ENCODE data around the gene ZSCAN5C. TPM values are rescaled to one million over a fixed set of nuclear protein-coding genes. Genes with fewer than 3 reads are reported as not detected.

Gene ZSCAN5C, protein sequence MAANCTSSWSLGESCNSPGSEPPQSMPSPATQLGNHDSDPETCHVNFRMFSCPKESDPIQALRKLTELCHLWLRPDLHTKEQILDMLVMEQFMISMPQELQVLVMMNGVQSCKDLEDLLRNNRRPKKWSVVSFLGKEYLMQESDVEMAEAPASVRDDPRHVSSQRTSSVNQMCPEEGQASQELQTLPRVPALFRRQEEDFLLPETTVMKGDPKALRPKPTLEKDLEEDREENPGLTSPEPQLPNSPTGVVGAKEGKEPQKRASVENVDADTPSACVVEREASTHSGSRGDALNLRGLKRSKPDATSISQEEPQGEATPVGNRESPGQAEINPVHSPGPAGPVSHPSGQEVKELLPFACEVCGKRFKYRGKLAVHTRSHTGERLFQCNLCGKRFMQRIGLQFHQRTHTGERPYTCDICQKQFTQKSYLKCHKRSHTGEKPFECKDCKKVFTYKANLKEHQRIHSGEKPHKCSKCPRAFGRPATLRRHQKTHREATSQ
- not detected in 2 replicates for total RNA-seq
- polyA plus RNA-seq: not detected in 2 replicates

DNA sequence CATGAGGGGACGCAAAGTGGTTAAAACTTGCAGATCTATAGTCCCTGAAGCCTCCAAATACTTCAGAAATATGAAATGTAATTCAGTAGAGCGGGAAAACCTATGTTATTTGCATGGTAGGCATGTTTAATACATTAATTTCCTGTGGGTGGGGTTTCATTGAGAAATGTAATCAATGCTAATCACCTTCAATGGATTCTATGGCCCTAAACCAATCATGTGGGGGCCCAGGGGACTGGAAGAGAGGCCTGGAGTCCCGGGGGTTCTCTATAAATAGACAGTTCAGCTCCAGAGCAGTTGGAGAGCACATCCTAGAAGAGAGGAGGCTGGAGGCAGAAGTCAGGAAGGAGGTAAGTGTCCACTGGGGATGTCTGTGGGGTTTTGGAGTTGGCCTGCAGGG lies at the start of gene ZSCAN5C:
ZSCAN5C (plus strand) TSS at position 301 of the 400 bp plus-strand sequence. CDS start 3,641 bp downstream, outside the sequence.
- no peaks in the 10 kb centered on the region for H3K36me3 ChIP-seq (replicated peaks; ENCODE audit: insufficient read depth, low read depth)
- H3K4me1 ChIP-seq (ENCODE audit: insufficient read depth): no peaks in the 10 kb centered on the region
- H3K27me3 ChIP-seq: no peaks in the 10 kb centered on the region
- H3K9me2 ChIP-seq (replicated peaks; ENCODE audit: insufficient read depth): no peaks in the 10 kb centered on the region
- no peak for DNase-seq (ENCODE audit: low spot score)
- no peaks in the 10 kb centered on the region for H3K79me2 ChIP-seq
- no peaks in the 10 kb centered on the region for H4K20me1 ChIP-seq (ENCODE audit: insufficient read depth, poor library complexity, severe bottlenecking)
- 77% methylated on average over 3 of the region's 3 CpGs for WGBS (ENCODE audit: low lambda C conversion rate, missing lambda C conversion rate)
- H3K4me2 ChIP-seq: no peak within 1 kb of the TSS
- no peak within 1 kb of the TSS for H2AFZ ChIP-seq
- H3K9me3 ChIP-seq (ENCODE audit: low read depth): no peaks in the 10 kb centered on the region
- H3K27ac ChIP-seq: no peak within 1 kb of the TSS
- TF ChIP-seq, protein P1, sequence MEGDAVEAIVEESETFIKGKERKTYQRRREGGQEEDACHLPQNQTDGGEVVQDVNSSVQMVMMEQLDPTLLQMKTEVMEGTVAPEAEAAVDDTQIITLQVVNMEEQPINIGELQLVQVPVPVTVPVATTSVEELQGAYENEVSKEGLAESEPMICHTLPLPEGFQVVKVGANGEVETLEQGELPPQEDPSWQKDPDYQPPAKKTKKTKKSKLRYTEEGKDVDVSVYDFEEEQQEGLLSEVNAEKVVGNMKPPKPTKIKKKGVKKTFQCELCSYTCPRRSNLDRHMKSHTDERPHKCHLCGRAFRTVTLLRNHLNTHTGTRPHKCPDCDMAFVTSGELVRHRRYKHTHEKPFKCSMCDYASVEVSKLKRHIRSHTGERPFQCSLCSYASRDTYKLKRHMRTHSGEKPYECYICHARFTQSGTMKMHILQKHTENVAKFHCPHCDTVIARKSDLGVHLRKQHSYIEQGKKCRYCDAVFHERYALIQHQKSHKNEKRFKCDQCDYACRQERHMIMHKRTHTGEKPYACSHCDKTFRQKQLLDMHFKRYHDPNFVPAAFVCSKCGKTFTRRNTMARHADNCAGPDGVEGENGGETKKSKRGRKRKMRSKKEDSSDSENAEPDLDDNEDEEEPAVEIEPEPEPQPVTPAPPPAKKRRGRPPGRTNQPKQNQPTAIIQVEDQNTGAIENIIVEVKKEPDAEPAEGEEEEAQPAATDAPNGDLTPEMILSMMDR (IDR thresholded peaks at IDR 0.05; ENCODE audit: poor library complexity): no peak
- TF ChIP-seq EZH2phosphoT487 (IDR thresholded peaks at IDR 0.05; ENCODE audit: low read depth, severe bottlenecking, unreplicated experiment): no peak
- no peak for TF ChIP-seq EZH2 (IDR thresholded peaks at IDR 0.05; ENCODE audit: borderline replicate concordance)
- no peak within 1 kb of the TSS for H3K4me3 ChIP-seq

DNA sequence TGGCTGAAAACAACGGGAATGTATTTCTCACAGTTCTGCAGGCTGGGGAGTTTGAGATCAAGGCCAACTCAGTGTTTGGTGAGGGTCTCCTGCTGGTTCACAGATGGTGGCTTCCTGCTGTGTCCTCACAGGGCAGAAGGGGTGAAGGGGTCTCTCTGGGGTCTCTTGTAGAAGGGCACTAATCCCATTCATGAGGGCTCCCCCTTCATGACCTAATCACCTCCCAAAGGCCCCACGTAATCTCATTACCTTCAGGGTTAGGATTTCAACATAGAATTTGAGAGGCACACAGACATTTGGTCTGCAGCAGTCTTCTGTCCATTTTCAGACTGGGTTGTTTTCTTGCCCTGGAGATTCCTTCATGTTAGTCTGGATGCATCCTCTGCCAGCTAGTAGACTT lies 49.4 kb upstream of the ZSCAN5C start:
- H3K4me2 ChIP-seq: no peak overlapping the region

DNA sequence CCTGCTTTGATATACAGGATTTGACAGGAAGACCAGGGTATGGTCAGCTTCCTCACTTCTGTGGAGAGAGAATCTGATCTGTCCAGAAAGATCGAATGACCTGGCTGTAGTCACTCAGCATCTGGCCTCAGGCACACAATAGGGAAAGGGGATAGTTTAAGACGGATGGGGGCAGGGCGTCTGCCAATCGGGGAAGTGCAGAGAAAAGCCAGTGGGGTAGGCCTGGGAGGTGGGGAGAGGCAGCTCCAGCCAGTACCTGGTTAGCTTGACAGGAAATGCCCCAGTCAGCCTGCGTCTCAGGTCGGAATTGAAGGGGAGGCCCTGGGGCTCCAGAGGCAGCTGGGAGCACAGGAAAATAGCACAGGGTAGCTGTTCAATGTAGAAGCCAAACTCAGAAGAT lies 48.6 kb upstream of the ZSCAN5C start:
- Histone ChIP-seq H3K4me2 (no peak overlapping the region), H3K27ac (peak overlapping the region; percentile 36), H3K9me2 (replicated peaks; ENCODE audit: insufficient read depth) (no peaks in the 10 kb centered on the region), H3K4me3 (no peak overlapping the region), H4K20me1 (ENCODE audit: insufficient read depth, poor library complexity, severe bottlenecking) (peaks cover 35% of the 10 kb centered on the region), H3K79me2 (peaks cover 42% of the 10 kb centered on the region), H3K36me3 (replicated peaks; ENCODE audit: insufficient read depth, low read depth) (no peaks in the 10 kb centered on the region), H3K9me3 (ENCODE audit: low read depth) (no peaks in the 10 kb centered on the region), H3K4me1 (ENCODE audit: insufficient read depth) (peaks cover 7% of the 10 kb centered on the region), H3K27me3 (no peaks in the 10 kb centered on the region), H2AFZ (no peak overlapping the region)
- TF ChIP-seq EZH2phosphoT487 (IDR thresholded peaks at IDR 0.05; ENCODE audit: low read depth, severe bottlenecking, unreplicated experiment): no peak
- TF ChIP-seq, protein P1 (IDR thresholded peaks at IDR 0.05; ENCODE audit: poor library complexity): no peak
- no peak for TF ChIP-seq EZH2 (IDR thresholded peaks at IDR 0.05; ENCODE audit: borderline replicate concordance)
- WGBS (ENCODE audit: low lambda C conversion rate, missing lambda C conversion rate): 46% methylated on average over 6 of the region's 6 CpGs
- DNase-seq (ENCODE audit: low spot score): no peak

More for the DNA sequence above, 49.4 kb upstream of the ZSCAN5C start:
- Histone ChIP-seq H4K20me1 (ENCODE audit: insufficient read depth, poor library complexity, severe bottlenecking) (peaks cover 35% of the 10 kb centered on the region), H3K27ac (peak overlapping the region; percentile 36), H2AFZ (no peak overlapping the region), H3K4me1 (ENCODE audit: insufficient read depth) (peaks cover 7% of the 10 kb centered on the region), H3K9me3 (ENCODE audit: low read depth) (no peaks in the 10 kb centered on the region), H3K9me2 (replicated peaks; ENCODE audit: insufficient read depth) (no peaks in the 10 kb centered on the region), H3K27me3 (no peaks in the 10 kb centered on the region), H3K36me3 (replicated peaks; ENCODE audit: insufficient read depth, low read depth) (no peaks in the 10 kb centered on the region), H3K79me2 (peaks cover 49% of the 10 kb centered on the region), H3K4me3 (no peak overlapping the region)
- no peak for DNase-seq (ENCODE audit: low spot score)
- TF ChIP-seq EZH2phosphoT487 (IDR thresholded peaks at IDR 0.05; ENCODE audit: low read depth, severe bottlenecking, unreplicated experiment) (no peak), EZH2 (IDR thresholded peaks at IDR 0.05; ENCODE audit: borderline replicate concordance) (no peak)
- TF ChIP-seq, protein P1 (IDR thresholded peaks at IDR 0.05; ENCODE audit: poor library complexity): no peak
- 76% methylated on average over 2 of the region's 2 CpGs for WGBS (ENCODE audit: low lambda C conversion rate, missing lambda C conversion rate)

All from hepatocyte (in vitro differentiated cells).